Neural progenitor cell (in vitro differentiated cells): Measurements from ENCODE around the gene PEPD. TPM values are rescaled to one million over a fixed set of nuclear protein-coding genes. Genes with fewer than 3 reads are reported as not detected.

Source experiments
- DNase-seq: peaks from one replicate; pipeline ENCODE4 v3.0.0-alpha.2; 2016; ENCODE audit warnings: low spot score
- H2AFZ ChIP-seq: fragments of 200-600 bp; sonication (generic); replicated peaks from 2 replicates; pipeline ENCODE4 v1.6.1; 2016; ENCODE audit warnings: antibody characterized with exemption
- H3F3A ChIP-seq: fragments of 200-600 bp; sonication (generic); 2 replicates; pipeline ENCODE4 v1.6.1; 2016; ENCODE audit warnings: antibody characterized with exemption, low read depth
- H3K27ac ChIP-seq: fragments of 200-600 bp; sonication (generic); 2 replicates; pipeline ENCODE4 v1.5.1; 2016; ENCODE audit warnings: mild to moderate bottlenecking
- H3K27me3 ChIP-seq: fragments of 200-600 bp; sonication (generic); 2 replicates; pipeline ENCODE4 v1.6.1; 2016; ENCODE audit warnings: mild to moderate bottlenecking, moderate library complexity
- H3K36me3 ChIP-seq: fragments of 200-600 bp; sonication (generic); 2 replicates; pipeline ENCODE4 v1.5.1; 2016
- H3K4me1 ChIP-seq: fragments of 200-600 bp; sonication (generic); 2 replicates; pipeline ENCODE4 v1.6.1; 2016; ENCODE audit warnings: mixed run types
- H3K4me2 ChIP-seq: fragments of 200-600 bp; sonication (generic); 2 replicates; pipeline ENCODE4 v1.6.1; 2016
- H3K4me3 ChIP-seq: fragments of 200-600 bp; sonication (generic); 2 replicates; pipeline ENCODE4 v1.5.1; 2016
- H3K79me2 ChIP-seq: fragments of 200-600 bp; sonication (generic); 2 replicates; pipeline ENCODE4 v1.6.1; 2016; ENCODE audit warnings: low read depth
- H3K9ac ChIP-seq: fragments of 200-600 bp; sonication (generic); 2 replicates; pipeline ENCODE4 v1.6.1; 2016
- H3K9me3 ChIP-seq: fragments of 200-600 bp; sonication (generic); 2 replicates; pipeline ENCODE4 v1.5.1; 2016; ENCODE audit warnings: low read depth
- H4K20me1 ChIP-seq: fragments of 200-600 bp; sonication (generic); 2 replicates; pipeline ENCODE4 v1.6.1; 2016; ENCODE audit warnings: low read depth
- H3K27ac Mint-ChIP-seq: 3 replicates; pipeline ENCODE4 v1.8.0; 2021; ENCODE audit warnings: mixed read lengths
- H3K27me3 Mint-ChIP-seq: 2 replicates; pipeline ENCODE4 v1.8.0; 2022; ENCODE audit warnings: low read depth, mild to moderate bottlenecking, inconsistent platforms, moderate library complexity, mixed read lengths; ENCODE audit not compliant: insufficient read depth
- H3K36me3 Mint-ChIP-seq: 3 replicates; pipeline ENCODE4 v1.8.0; 2021; ENCODE audit warnings: mixed read lengths
- H3K4me1 Mint-ChIP-seq: 3 replicates; pipeline ENCODE4 v1.8.0; 2021; ENCODE audit warnings: mixed read lengths
- H3K4me3 Mint-ChIP-seq: 3 replicates; pipeline ENCODE4 v1.8.0; 2021; ENCODE audit warnings: mild to moderate bottlenecking, moderate library complexity, mixed read lengths
- H3K9me3 Mint-ChIP-seq: 3 replicates; pipeline ENCODE4 v1.8.0; 2020; ENCODE audit warnings: mixed read lengths
- CTCF ChIP-seq: fragments of 200-600 bp; sonication (generic); IDR thresholded peaks from 2 replicates; pipeline ENCODE4 v1.5.1; 2017; ENCODE audit warnings: antibody characterized with exemption, mild to moderate bottlenecking
- EZH2 ChIP-seq: fragments of 200-600 bp; sonication (generic); IDR thresholded peaks from 2 replicates; pipeline ENCODE4 v1.6.1; 2017; ENCODE audit warnings: antibody characterized with exemption, mild to moderate bottlenecking, moderate library complexity
- EZH2phosphoT487 ChIP-seq: fragments of 200-600 bp; sonication (generic); IDR thresholded peaks from 2 replicates; pipeline ENCODE4 v1.6.1; 2017; ENCODE audit warnings: antibody characterized with exemption
- total RNA-seq: library from RNA; depleted of rRNA; stranded (reverse); fragments of >200 nt; gene quantifications from 2 replicates; pipeline ENCODE4 v1.2.3, GENCODE V29; 2015; ENCODE audit warnings: low replicate concordance

The PEPD gene
- total RNA-seq, 1 donor from 2014 or later: 47.0 TPM

DNA sequence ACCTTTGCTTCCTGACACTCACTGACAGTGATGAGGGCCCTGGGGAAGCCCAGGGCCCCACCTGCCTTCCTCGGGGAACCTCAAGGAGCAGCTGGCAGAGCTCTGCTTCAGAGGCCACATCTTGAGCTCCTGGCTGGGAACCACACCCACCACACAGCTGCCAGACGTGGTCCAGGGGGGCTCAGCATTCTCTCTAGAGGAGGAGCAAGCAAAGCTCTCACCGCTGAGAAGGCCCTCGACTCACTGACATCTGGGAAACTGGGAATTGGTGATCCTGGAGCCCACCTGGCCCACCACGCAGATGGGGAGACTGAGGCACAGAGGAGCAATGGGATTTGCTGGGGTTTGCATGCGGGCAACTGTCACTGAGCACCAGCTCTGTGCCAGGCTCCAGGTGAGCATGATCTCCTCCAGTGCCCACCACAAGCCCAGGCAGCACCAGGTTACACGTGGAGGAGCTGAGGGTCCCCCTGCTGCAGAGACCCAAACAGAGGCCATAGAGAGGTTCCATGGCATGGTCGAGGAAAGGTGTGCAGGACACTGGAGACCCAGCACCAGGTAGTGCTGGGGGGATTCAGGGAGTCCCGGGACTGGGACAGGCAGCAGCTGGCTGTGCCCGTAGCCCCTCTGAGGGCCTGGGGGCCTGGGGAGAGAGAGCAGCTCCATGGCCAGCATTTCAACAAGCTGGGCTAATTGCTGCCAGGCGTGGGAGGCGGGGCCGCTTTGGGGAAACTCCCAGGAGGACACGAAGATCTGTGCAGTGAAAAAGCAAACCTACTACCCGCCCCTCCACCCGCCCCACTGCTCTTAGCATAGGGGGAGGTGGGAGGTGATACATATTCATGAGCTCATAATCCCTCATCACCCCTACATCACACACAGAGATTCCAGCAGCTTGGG, 33.4 kb downstream of the PEPD start:
- Histone ChIP-seq H3K9me3 (no peaks in the 10 kb centered on the region), H3F3A (no peaks in the 10 kb centered on the region), H3K27ac (no peak overlapping the region), H2AFZ (no peak overlapping the region), H3K36me3 (no peaks in the 10 kb centered on the region), H3K79me2 (no peaks in the 10 kb centered on the region), H3K27me3 (no peaks in the 10 kb centered on the region), H3K4me3 (no peak overlapping the region), H3K9ac (no peak overlapping the region), H3K4me2 (no peak overlapping the region), H3K4me1 (no peaks in the 10 kb centered on the region), H4K20me1 (no peaks in the 10 kb centered on the region)
- H3K4me1 Mint-ChIP-seq: no peaks in the 10 kb centered on the region
- no peaks in the 10 kb centered on the region for H3K9me3 Mint-ChIP-seq
- no peak overlapping the region for H3K27ac Mint-ChIP-seq
- DNase-seq: no peak
- no peaks in the 10 kb centered on the region for H3K36me3 Mint-ChIP-seq
- no peak overlapping the region for H3K4me3 Mint-ChIP-seq
- no peak for TF ChIP-seq EZH2phosphoT487
- TF ChIP-seq CTCF: no peak
- no peak for TF ChIP-seq EZH2
- peaks cover 3% of the 10 kb centered on the region for H3K27me3 Mint-ChIP-seq

GRCh38 chr19:33486936-33487811, 34.4 kb downstream of the PEPD start:
- Histone ChIP-seq H3K36me3 (no peaks in the 10 kb centered on the region), H4K20me1 (no peaks in the 10 kb centered on the region), H3K4me2 (no peak overlapping the region), H3K9me3 (no peaks in the 10 kb centered on the region), H3K4me1 (no peaks in the 10 kb centered on the region), H3K27ac (no peak overlapping the region), H3K9ac (no peak overlapping the region), H2AFZ (no peak overlapping the region), H3K4me3 (no peak overlapping the region), H3K79me2 (no peaks in the 10 kb centered on the region), H3F3A (no peaks in the 10 kb centered on the region), H3K27me3 (no peaks in the 10 kb centered on the region)
- H3K9me3 Mint-ChIP-seq: no peaks in the 10 kb centered on the region
- H3K4me1 Mint-ChIP-seq: no peaks in the 10 kb centered on the region
- no peak for TF ChIP-seq CTCF
- no peak overlapping the region for H3K27ac Mint-ChIP-seq
- H3K36me3 Mint-ChIP-seq: no peaks in the 10 kb centered on the region
- peaks cover 3% of the 10 kb centered on the region for H3K27me3 Mint-ChIP-seq
- no peak overlapping the region for H3K4me3 Mint-ChIP-seq
- no peak for DNase-seq

DNA sequence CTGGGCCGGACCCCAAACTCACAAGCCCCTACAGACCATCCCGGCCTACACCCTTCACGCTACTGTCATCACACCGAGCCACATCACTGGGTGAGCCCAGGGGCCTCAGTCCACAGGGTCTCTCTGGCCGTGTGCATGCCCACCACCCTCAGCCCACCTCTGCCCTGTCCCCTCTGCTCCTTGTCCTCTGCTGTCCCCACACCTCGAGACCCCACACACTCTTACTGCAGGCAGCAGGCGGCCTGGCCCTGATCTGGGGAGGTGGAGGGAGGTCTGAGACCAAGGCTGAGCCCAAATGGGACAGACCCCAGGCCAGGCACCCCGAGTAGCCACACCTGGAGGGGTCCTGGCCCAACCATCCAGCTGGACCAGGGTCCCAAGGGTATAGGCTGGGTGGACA, 35.2 kb downstream of the PEPD start:
- no peak overlapping the region for H3K27ac Mint-ChIP-seq
- H3K27ac ChIP-seq: no peak overlapping the region
- no peaks in the 10 kb centered on the region for H3K4me1 Mint-ChIP-seq
- no peak for DNase-seq
- TF ChIP-seq EZH2phosphoT487 (no peak), CTCF (no peak), EZH2 (no peak)
- no peaks in the 10 kb centered on the region for H3K79me2 ChIP-seq
- peaks cover 3% of the 10 kb centered on the region for H3K27me3 Mint-ChIP-seq
- no peaks in the 10 kb centered on the region for H3K27me3 ChIP-seq
- no peak overlapping the region for H3K9ac ChIP-seq
- no peaks in the 10 kb centered on the region for H3K4me1 ChIP-seq
- no peaks in the 10 kb centered on the region for H3K36me3 Mint-ChIP-seq
- H3K4me2 ChIP-seq: no peak overlapping the region
- no peak overlapping the region for H2AFZ ChIP-seq
- H3K4me3 Mint-ChIP-seq: no peak overlapping the region
- peaks cover under 1% of the 10 kb centered on the region for H4K20me1 ChIP-seq
- no peaks in the 10 kb centered on the region for H3F3A ChIP-seq
- no peaks in the 10 kb centered on the region for H3K9me3 ChIP-seq
- no peaks in the 10 kb centered on the region for H3K36me3 ChIP-seq
- H3K9me3 Mint-ChIP-seq: no peaks in the 10 kb centered on the region
- no peak overlapping the region for H3K4me3 ChIP-seq
